Adipocyte (in vitro differentiated cells): ENCODE results near the gene TPR.
A peak's percentile ranks its signal among the peaks of the same experiment; 100 is the strongest.
"Not testable (repeated sequence)": the region's sequence is repeated elsewhere in the genome, so short reads cannot be mapped to it uniquely, and the experiment has no call there.

ENCODE experiments used
- DNase-seq: peaks from one replicate; pipeline ENCODE4 v3.0.0-alpha.2; 2015; ENCODE audit warnings: low read depth
- H3K27me3 ChIP-seq: replicated peaks from 2 replicates; pipeline ENCODE4 v1.7.0; 2013; ENCODE audit warnings: mild to moderate bottlenecking, low read length, moderate library complexity; ENCODE audit not compliant: control insufficient read depth, insufficient read depth
- H3K36me3 ChIP-seq: 2 replicates; pipeline ENCODE4 v1.7.0; 2013; ENCODE audit warnings: low read length, mild to moderate bottlenecking, moderate library complexity; ENCODE audit not compliant: control insufficient read depth, insufficient read depth, severe bottlenecking
- H3K4me1 ChIP-seq: 2 replicates; pipeline ENCODE4 v1.7.0; 2013; ENCODE audit warnings: mild to moderate bottlenecking, low read length, moderate library complexity; ENCODE audit not compliant: control insufficient read depth, insufficient read depth
- H3K4me3 ChIP-seq: 2 replicates; pipeline ENCODE4 v1.7.0; 2013; ENCODE audit warnings: mild to moderate bottlenecking, low read length, moderate library complexity
- H3K9ac ChIP-seq: 2 replicates; pipeline ENCODE4 v1.7.0; 2013; ENCODE audit warnings: mild to moderate bottlenecking, low read length, moderate library complexity
- H3K9me3 ChIP-seq: 2 replicates; pipeline ENCODE4 v1.7.0; 2013; ENCODE audit warnings: mild to moderate bottlenecking, low read length, moderate library complexity; ENCODE audit not compliant: control insufficient read depth

Gene TPR

DNA sequence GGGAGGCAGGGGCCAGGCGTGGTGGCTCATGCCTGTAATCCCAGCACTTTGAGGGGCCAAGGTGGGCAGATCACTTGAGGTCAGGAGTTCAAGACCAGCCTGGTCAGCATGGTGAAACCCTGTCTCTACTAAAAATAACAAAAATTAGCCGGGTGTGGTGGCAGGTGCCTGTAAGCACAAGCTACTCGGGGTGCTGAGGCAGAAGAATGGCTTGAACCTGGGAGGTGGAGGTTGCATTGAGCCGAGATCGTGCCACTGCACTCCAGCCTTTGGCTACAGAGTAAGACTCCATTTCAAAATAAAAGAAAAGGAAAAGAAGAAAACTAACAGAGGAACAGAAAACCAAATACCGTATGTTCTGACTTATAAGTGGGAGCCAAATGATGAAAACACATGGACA, 17.7 kb upstream of the TPR start:
- H3K9me3 ChIP-seq, DNase-seq, H3K27me3 ChIP-seq, H3K4me3 ChIP-seq, H3K9ac ChIP-seq, H3K4me1 ChIP-seq: not testable (repeated sequence)
- peaks cover 91% of the 10 kb centered on the region for H3K36me3 ChIP-seq

DNA sequence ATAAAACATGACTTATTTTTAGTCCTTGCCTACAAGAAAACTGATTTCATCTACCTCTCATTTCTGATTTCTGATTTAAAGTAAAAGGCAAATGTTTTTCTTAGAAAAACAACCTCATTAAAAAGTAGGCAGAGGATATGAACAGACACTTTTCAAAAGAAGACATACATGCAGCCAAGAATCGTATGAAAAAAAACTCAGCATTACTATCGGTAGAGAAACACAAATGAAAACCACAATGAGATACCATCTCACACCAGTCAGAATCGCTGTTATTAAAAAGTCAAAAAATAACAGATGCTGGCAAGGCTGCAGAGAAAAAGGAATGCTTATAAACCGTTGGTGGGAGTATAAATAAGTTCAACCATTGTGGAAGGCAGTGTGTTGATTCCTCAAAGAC, 16.8 kb upstream of the TPR start:
- Histone ChIP-seq H3K36me3 (peaks cover 91% of the 10 kb centered on the region), H3K9ac (no peak overlapping the region), H3K27me3 (no peaks in the 10 kb centered on the region), H3K4me1 (peaks cover under 1% of the 10 kb centered on the region), H3K9me3 (no peaks in the 10 kb centered on the region), H3K4me3 (no peak overlapping the region)
- no peak for DNase-seq

DNA sequence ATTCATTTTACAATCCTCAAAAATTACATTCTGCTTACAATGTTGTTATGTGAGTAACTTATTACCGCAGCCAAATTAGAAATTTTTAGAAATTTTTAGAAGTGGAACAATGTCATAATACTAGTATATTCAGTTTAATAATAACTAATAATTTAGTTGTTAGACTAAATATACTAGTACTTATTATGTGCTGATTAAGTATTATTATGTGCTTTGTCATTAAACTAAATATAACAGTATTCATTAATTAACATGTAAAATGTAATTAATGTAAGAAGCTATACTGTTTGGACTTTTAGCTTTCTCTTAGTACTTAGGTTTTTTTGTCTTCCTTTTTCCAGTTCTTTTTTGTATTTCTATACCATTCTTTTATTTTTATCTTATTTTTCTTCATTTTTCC, 15.9 kb upstream of the TPR start:
- Histone ChIP-seq H3K4me3 (no peak overlapping the region), H3K9me3 (no peaks in the 10 kb centered on the region), H3K27me3 (no peaks in the 10 kb centered on the region), H3K4me1 (peaks cover 6% of the 10 kb centered on the region), H3K36me3 (peaks cover 89% of the 10 kb centered on the region), H3K9ac (no peak overlapping the region)
- DNase-seq: no peak

DNA sequence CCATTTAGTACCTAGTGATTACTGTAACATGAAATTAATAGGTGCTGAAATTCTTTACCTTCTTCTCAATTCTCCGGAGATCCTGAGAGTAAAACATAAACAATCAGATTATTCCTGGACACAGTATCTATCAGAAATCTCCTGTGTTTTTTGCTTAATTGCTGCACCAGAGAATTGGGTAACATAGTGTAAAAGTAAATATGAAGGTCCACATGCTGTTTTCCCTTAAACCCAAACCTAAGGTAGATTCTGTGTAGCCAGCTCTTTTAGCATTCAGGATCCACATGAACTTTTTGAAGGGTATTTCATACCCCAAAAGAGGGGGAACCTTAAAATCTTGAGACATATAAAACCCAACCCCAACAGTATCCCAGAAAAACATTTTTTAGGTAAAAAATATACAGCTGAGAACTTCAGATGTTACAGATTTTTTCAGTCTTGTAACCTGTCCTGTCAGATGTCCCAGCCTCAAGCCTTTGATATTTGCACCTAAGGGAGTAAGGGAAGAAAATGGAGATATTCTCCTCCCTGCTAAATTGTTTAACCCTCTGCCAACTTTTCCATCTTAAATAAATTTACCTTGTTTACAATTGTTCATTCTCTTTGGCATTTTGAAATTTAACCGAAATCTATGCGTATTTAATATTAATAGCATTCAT, 11.8 kb upstream of the TPR start:
- Histone ChIP-seq H3K36me3 (peaks cover 89% of the 10 kb centered on the region), H3K27me3 (no peaks in the 10 kb centered on the region), H3K4me3 (no peak overlapping the region), H3K9ac (no peak overlapping the region), H3K4me1 (peaks cover 14% of the 10 kb centered on the region), H3K9me3 (no peaks in the 10 kb centered on the region)
- no peak for DNase-seq

DNA sequence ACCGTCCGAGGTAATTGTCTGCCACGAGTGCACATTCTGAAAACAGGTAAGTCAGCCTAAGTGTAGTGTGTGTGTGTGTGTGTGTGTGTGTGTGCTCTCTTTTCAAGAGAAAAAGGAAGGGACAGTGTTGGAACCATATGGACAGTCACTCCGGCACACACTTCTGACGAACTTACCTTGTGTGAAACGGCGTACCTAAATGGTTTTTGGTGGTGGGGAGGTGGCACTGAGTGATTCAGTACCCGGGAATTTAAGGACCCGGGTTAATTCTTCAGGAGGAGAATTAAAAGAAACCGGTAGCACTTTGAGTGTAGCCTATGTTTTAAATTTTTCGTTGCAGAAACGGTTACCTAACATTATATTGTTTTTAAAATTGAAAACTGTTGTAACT, 871 bp upstream of the TPR start:
- Histone ChIP-seq H3K9me3 (no peaks in the 10 kb centered on the region), H3K36me3 (peaks cover 34% of the 10 kb centered on the region), H3K4me3 (peak overlapping the region; percentile 93), H3K27me3 (no peaks in the 10 kb centered on the region), H3K4me1 (peaks cover 22% of the 10 kb centered on the region), H3K9ac (peak overlapping the region; percentile 98)
- no peak for DNase-seq

DNA sequence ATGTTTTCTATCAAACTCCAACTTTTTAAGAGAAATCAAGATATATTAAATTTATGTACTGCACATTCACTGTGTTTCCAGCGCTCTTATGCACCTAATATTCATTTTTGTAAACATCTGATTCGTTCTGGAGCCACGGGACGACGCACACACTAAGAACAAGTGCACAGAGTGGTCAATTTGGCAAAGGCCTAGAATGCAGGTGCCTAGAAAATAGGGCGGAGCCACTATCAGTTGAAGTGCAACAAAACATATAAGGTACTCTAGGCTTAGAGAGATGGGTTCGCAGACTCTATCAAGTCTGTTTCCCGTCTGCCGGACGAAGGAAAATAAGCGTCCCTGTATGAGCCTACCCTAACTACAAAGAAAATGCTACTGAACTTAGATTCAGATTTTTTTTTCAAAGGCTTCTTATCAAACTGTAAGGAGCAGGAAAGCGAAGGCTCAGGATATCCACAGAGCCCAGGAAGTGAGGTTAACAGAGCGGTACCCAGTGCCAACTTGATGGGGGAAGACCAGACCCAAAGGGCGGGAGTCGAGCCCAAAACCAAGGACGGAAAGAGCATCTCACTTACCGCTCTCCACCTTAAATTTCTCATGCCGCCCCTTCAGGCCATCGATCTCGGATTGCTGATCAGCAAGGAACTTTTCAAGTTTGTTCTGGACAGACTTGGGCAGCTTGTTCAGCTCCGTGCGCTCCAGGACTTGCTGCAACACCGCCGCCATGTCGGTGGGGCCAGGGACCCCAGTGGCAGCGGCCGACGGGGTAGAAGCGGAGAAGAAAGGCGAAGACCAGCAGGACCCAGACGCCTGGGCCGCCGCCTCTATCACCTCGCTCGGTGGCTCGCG, 526 bp downstream of the TPR start:
- peaks cover 34% of the 10 kb centered on the region for H3K36me3 ChIP-seq
- peak; percentile 66 for DNase-seq
- peaks cover 22% of the 10 kb centered on the region for H3K4me1 ChIP-seq
- H3K27me3 ChIP-seq: no peaks in the 10 kb centered on the region
- H3K4me3 ChIP-seq: peak overlapping the region; percentile 93
- peak overlapping the region; percentile 98 for H3K9ac ChIP-seq
- H3K9me3 ChIP-seq: no peaks in the 10 kb centered on the region

DNA sequence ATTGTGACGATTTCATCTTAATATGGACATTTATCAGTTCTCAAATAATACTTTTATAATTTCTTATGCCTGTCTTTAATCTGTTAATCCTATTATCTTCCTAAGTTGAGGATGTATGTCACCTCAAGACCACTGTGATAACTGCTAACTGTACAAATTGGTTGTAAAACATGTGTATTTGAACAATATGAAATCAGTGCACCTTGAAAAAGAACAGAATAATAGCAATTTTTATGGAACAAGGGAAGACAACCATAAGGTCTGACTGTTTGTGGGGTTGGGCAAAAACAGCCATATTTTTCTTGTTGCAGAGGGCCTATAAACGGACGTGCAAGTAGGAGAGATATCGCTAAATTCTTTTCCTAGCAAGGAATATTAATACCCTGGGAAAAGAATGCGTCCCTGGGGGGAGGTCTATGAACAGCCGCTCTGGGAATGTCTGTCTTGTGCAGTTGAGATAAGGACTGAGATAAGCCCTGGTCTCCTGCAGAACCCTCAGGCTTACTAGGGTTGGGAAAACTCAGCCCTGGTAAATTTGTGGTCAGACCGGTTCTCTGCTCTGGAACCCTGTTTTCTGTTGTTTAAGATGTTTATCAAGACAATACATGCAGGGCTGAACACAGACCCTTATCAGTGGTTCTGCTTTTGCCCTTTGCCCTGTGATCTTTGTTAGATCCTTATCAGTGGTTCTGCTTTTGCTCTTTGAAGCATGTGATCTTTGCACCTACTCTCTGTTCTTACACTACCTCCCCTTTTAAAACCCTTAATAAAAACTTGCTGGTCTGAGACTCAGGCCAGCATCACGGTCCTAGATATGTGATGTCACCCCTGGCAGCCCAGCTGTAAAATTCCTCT, 27.0 kb downstream of the TPR start:
- peaks cover 96% of the 10 kb centered on the region for H3K36me3 ChIP-seq
- H3K4me1 ChIP-seq, H3K9me3 ChIP-seq, H3K4me3 ChIP-seq, H3K27me3 ChIP-seq, H3K9ac ChIP-seq, DNase-seq: not testable (repeated sequence)

DNA sequence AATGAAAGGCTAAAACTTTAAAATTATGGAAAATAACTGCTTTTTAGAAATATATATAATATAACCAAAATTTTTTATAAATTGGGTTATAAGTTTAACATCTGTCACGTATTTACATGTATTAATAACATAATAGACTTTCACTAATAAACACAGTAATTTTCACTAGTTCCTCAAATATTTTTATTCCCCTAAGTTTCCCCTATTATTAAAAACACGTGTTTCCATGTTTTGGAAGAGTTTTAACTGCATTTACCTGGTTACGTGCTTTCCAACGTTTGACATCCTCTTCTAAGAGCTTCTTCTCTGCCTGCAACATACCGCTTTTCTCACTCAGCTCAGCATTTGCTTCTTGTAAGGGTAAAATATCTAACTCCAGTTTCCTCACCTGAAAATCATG, 34.3 kb downstream of the TPR start:
- H3K9me3 ChIP-seq: no peaks in the 10 kb centered on the region
- peaks cover 98% of the 10 kb centered on the region for H3K36me3 ChIP-seq
- no peaks in the 10 kb centered on the region for H3K4me1 ChIP-seq
- H3K4me3 ChIP-seq: no peak overlapping the region
- no peaks in the 10 kb centered on the region for H3K27me3 ChIP-seq
- no peak for DNase-seq
- no peak overlapping the region for H3K9ac ChIP-seq

DNA sequence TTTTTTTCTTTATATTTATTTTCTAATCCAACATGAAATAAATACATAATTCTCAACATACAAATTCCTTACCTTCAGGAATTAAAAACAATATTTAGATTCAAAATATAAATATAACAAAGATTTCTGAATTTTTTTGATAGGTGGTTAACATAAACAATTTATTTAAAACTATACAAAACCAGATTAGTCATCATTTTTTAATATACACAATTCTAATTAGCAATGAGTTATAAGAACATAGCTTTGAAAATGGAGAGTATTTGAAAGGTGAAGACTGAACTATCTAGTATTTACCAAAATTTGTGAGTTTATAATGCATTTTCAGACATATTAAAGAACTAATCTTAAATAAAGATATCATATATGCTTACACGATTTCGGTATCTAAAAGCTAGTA, 37.5 kb downstream of the TPR start:
- H3K9me3 ChIP-seq: no peaks in the 10 kb centered on the region
- DNase-seq: no peak
- H3K4me3 ChIP-seq: no peak overlapping the region
- H3K9ac ChIP-seq: no peak overlapping the region
- H3K27me3 ChIP-seq: no peaks in the 10 kb centered on the region
- no peaks in the 10 kb centered on the region for H3K4me1 ChIP-seq
- peaks cover 98% of the 10 kb centered on the region for H3K36me3 ChIP-seq

DNA sequence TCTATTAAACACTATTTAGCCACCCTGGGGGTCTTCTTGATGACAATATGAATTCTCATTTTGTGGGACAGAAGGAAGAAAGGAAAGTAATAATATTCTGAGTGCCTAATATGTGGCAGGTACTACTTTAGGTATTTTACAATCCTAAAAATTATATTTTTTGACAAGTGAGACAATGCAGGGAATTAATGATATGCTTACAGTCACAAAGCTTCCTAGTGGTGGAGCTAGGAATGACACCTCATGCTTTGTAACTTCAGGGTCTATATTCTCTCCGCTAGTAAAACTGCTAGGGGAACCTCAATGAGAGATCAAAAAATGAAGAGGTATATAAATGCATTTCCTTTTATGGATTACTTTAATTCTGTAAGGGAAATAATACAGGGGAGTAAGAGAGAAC, 44.3 kb downstream of the TPR start:
- H3K9ac ChIP-seq: no peak overlapping the region
- H3K27me3 ChIP-seq: no peaks in the 10 kb centered on the region
- no peaks in the 10 kb centered on the region for H3K4me1 ChIP-seq
- H3K4me3 ChIP-seq: no peak overlapping the region
- DNase-seq: peak; percentile 15
- H3K9me3 ChIP-seq: no peaks in the 10 kb centered on the region
- H3K36me3 ChIP-seq: peaks cover 94% of the 10 kb centered on the region

DNA sequence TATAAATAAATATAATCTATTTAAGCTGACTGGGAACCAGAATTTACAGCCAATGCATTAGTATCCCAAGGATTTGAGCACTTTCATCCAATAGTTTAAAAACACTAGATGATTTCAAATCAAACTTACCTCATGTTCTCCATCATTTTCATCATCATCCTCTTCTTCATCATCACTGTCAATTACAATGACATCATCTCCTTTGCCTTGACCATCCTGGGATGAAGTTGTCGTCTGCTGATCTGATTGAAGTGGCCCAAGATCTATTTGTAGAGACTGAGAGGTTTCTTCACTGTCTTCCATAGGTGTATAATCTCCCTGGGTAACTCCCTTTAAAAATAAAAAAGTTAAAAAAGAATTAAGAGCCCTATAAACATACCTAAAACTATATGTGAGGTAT, 47.7 kb downstream of the TPR start:
- Histone ChIP-seq H3K9me3 (no peaks in the 10 kb centered on the region), H3K27me3 (no peaks in the 10 kb centered on the region), H3K36me3 (peaks cover 89% of the 10 kb centered on the region), H3K9ac (no peak overlapping the region), H3K4me3 (no peak overlapping the region), H3K4me1 (no peaks in the 10 kb centered on the region)
- no peak for DNase-seq
